Measurements from ENCODE around the gene SNTA1.
"Not testable (repeated sequence)": the region's sequence is repeated elsewhere in the genome, so short reads cannot be mapped to it uniquely, and the experiment has no call there.

DNA sequence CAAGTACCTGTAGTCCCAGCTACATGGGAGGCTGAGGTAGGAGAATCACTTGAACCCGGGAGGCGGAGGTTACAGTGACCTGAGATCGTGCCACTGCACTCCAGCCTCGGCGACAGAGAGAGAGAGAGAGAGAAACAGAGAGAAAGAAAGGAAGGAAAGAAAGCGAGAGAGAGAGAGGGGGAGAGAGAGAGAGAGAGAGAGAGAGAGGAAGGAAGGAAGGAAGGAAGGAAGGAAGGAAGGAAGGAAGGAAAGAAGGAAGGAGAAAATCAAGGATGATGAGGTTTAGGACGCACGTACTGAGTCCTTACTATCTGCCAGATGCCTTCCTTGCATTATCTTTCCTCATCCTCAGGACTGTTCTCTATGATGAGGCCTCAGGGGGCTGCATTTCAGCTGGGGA, 21.2 kb upstream of the SNTA1 start:
- TF ChIP-seq, protein P1, sequence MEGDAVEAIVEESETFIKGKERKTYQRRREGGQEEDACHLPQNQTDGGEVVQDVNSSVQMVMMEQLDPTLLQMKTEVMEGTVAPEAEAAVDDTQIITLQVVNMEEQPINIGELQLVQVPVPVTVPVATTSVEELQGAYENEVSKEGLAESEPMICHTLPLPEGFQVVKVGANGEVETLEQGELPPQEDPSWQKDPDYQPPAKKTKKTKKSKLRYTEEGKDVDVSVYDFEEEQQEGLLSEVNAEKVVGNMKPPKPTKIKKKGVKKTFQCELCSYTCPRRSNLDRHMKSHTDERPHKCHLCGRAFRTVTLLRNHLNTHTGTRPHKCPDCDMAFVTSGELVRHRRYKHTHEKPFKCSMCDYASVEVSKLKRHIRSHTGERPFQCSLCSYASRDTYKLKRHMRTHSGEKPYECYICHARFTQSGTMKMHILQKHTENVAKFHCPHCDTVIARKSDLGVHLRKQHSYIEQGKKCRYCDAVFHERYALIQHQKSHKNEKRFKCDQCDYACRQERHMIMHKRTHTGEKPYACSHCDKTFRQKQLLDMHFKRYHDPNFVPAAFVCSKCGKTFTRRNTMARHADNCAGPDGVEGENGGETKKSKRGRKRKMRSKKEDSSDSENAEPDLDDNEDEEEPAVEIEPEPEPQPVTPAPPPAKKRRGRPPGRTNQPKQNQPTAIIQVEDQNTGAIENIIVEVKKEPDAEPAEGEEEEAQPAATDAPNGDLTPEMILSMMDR (IDR thresholded peaks at IDR 0.05 in 8 of 11, conservative IDR thresholded peaks at IDR 0.05 in 3 of 11): not testable (repeated sequence)
- TF ChIP-seq POLR2AphosphoS5, POLR2A (IDR thresholded peaks at IDR 0.05): not testable (repeated sequence)

Measured in spleen (tissue), 7 donors.